ENCODE measurements around the gene UBXN2A.

Gene UBXN2A

GRCh38 chr2:23924589-23925359 is 15.5 kb upstream of the UBXN2A start:
- FAIRE-seq (no peak), DNase-seq (ENCODE audit: insufficient read length, low spot score) (no peak)
- TF ChIP-seq CTCF (IDR thresholded peaks at IDR 0.05; ENCODE audit: insufficient read depth, missing control alignments): no peak

GRCh38 chr2:23925702-23926289 is 14.5 kb upstream of the UBXN2A start:
- FAIRE-seq (no peak), DNase-seq (ENCODE audit: insufficient read length, low spot score) (no peak)
- TF ChIP-seq CTCF (IDR thresholded peaks at IDR 0.05; ENCODE audit: insufficient read depth, missing control alignments): no peak

- DNase-seq (ENCODE audit: insufficient read length, low spot score): no peak
- no peak for FAIRE-seq
- TF ChIP-seq CTCF (IDR thresholded peaks at IDR 0.05; ENCODE audit: insufficient read depth, missing control alignments): no peak
Observed at GRCh38 chr2:23926290-23926749, 13.9 kb upstream of the UBXN2A start.

GRCh38 chr2:23926750-23927571 is 13.3 kb upstream of the UBXN2A start, which contains the start of gene ATAD2B:
TSS of gene ATAD2B (minus strand) at chr2:23927123. CDS start at chr2:23926770, 353 bp downstream.
- TF ChIP-seq CTCF (IDR thresholded peaks at IDR 0.05; ENCODE audit: insufficient read depth, missing control alignments): peak; percentile 78
- FAIRE-seq (no peak), DNase-seq (ENCODE audit: insufficient read length, low spot score) (peak; percentile 70)

GRCh38 chr2:23934259-23934658 is 6.0 kb upstream of the UBXN2A start:
- FAIRE-seq (no peak), DNase-seq (ENCODE audit: insufficient read length, low spot score) (no peak)
- TF ChIP-seq CTCF (IDR thresholded peaks at IDR 0.05; ENCODE audit: insufficient read depth, missing control alignments): no peak

- FAIRE-seq (no peak), DNase-seq (ENCODE audit: insufficient read length, low spot score) (no peak)
- TF ChIP-seq CTCF (IDR thresholded peaks at IDR 0.05; ENCODE audit: insufficient read depth, missing control alignments): no peak
Observed at GRCh38 chr2:23940718-23941620, 706 bp downstream of the UBXN2A start.

Measured in D721Med (cell line).